Jurkat, Clone E6-1 (cell line): ENCODE data around the gene SRGAP3.

Experiments
- DNase-seq: peaks from one replicate; pipeline ENCODE4 v3.0.0-alpha.2; 2011; ENCODE audit warnings: low read depth, low spot score
- H3K4me3 ChIP-seq: 2 replicates; pipeline ENCODE4 v1.5.1; 2011; ENCODE audit warnings: mild to moderate bottlenecking, low read length, control low read depth, moderate library complexity

SRGAP3 gene

GRCh38 chr3:9047452-9048346 is 201.7 kb downstream of the SRGAP3 start:
- DNase-seq = no peak
- H3K4me3 ChIP-seq = no peak overlapping the region

GRCh38 chr3:9045371-9045770 is 204.1 kb downstream of the SRGAP3 start:
- DNase-seq = no peak
- no peak overlapping the region for H3K4me3 ChIP-seq

GRCh38 chr3:9043063-9043462 is 206.4 kb downstream of the SRGAP3 start:
- no peak overlapping the region for H3K4me3 ChIP-seq
- DNase-seq = no peak

GRCh38 chr3:9041626-9042025 is 207.8 kb downstream of the SRGAP3 start:
- no peak for DNase-seq
- no peak overlapping the region for H3K4me3 ChIP-seq

GRCh38 chr3:9040996-9041395 is 208.4 kb downstream of the SRGAP3 start:
- DNase-seq = no peak
- no peak overlapping the region for H3K4me3 ChIP-seq

GRCh38 chr3:9037144-9037711 is 212.2 kb downstream of the SRGAP3 start:
- no peak overlapping the region for H3K4me3 ChIP-seq
- DNase-seq = no peak

GRCh38 chr3:9036404-9037131 is 212.9 kb downstream of the SRGAP3 start:
- no peak for DNase-seq
- H3K4me3 ChIP-seq = no peak overlapping the region

- H3K4me3 ChIP-seq = no peak overlapping the region
Measured at GRCh38 chr3:9035961-9036360, 213.5 kb downstream of the SRGAP3 start.

GRCh38 chr3:9035473-9035872 is 214.0 kb downstream of the SRGAP3 start:
- DNase-seq = no peak

More at GRCh38 chr3:9035961-9036360, 213.5 kb downstream of the SRGAP3 start:
- no peak for DNase-seq

GRCh38 chr3:9033867-9034266 is 215.6 kb downstream of the SRGAP3 start:
- H3K4me3 ChIP-seq = no peak overlapping the region
- DNase-seq = no peak

More at GRCh38 chr3:9035473-9035872, 214.0 kb downstream of the SRGAP3 start:
- no peak overlapping the region for H3K4me3 ChIP-seq

GRCh38 chr3:9032231-9032777 is 217.1 kb downstream of the SRGAP3 start:
- DNase-seq = no peak
- no peak overlapping the region for H3K4me3 ChIP-seq

GRCh38 chr3:9030034-9030433 is 219.4 kb downstream of the SRGAP3 start:
- H3K4me3 ChIP-seq = no peak overlapping the region
- DNase-seq = no peak

GRCh38 chr3:9028134-9028533 is 221.3 kb downstream of the SRGAP3 start:
- no peak overlapping the region for H3K4me3 ChIP-seq
- DNase-seq = no peak

GRCh38 chr3:9026320-9027045 is 223.0 kb downstream of the SRGAP3 start:
- no peak for DNase-seq
- no peak overlapping the region for H3K4me3 ChIP-seq

- no peak overlapping the region for H3K4me3 ChIP-seq
- no peak for DNase-seq
Measured at GRCh38 chr3:9024341-9024740, 225.1 kb downstream of the SRGAP3 start.

- no peak for DNase-seq
- H3K4me3 ChIP-seq = no peak overlapping the region
Measured at GRCh38 chr3:9023226-9023590, 226.2 kb downstream of the SRGAP3 start.

GRCh38 chr3:9022305-9023225 is 226.9 kb downstream of the SRGAP3 start:
- DNase-seq = no peak
- H3K4me3 ChIP-seq = no peak overlapping the region
